Kidney tubule cell (primary cell): ENCODE measurements around the gene MAGED1.

Experiments used
- DNase-seq: peaks from one replicate; pipeline ENCODE4 v3.0.0-alpha.2; 2018; ENCODE audit warnings: low spot score

MAGED1 gene

GRCh38 chrX:51892921-51893745 is at the start of gene MAGED1:
Gene MAGED1 (plus strand): TSS chrX:51893623. CDS start chrX:51894305, 682 bp downstream.
- DNase-seq = peak; percentile 91

DNA sequence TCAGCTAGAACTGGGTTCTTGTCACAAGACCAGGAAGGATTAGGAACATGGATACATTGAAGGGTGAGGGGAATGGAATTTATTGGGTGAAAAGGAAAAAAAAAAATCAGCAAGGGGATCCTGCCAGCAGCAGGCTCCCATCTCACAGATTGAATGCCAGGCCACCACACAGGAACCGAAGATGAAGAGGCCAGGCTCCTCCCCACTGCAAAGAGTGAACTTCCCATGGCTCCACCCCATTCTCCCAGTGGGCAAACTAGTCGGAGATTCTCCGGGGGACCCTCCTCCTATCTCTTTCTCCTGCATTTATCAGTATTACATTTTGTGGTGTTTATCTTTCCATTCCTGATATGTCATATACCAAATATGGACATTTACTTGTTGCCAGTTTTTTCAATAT is 46.0 kb upstream of the MAGED1 start:
- no peak for DNase-seq

DNA sequence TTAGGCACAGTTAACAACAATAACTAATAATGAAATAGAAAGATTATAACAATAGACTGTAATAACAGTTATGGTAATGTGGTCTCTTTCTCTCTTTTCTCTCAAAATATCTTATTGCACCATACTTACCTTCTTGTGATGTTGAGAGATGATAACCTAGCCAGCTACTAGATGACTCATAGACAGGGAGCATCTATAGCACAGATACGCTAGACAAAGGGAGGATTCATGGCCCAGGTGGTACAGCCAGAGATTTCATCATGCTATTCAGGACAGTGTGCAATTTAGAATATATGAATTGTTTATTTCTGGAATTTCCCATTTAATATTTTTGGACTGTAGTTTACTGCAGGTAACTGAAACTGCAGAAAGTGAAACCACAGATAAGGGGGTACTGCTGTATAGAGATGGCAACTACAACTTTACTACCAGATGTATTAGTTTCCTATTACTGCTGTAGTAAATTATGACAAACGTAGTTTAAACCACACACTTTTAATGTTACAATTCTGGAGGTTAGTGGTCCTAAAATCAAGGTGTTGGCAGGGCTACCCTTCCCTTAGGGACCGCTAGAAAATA is 41.8 kb upstream of the MAGED1 start:
- DNase-seq = no peak

GRCh38 chrX:51852096-51852495 is 41.3 kb upstream of the MAGED1 start:
- DNase-seq = no peak

DNA sequence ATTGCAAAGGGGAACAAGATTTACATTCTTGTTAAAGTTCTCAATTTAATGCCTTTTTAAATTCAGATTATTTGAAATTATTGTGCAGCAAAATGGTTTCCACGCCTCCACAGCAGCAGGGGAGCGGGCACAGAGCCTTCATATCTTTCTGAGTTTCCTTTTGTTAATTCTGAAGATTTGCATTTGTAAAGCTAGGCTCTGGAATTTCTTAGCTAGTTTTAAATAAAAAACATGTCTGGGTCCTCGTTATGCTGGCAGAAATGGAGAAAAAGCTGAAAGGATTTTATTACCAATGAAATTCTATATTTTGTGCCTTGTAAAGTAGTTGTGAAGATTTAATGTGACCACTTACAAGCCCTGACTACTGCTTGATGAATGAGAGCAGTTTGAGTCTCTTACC is 40.8 kb upstream of the MAGED1 start:
- DNase-seq = no peak

GRCh38 chrX:51853251-51853650 is 40.2 kb upstream of the MAGED1 start:
- DNase-seq = no peak

DNA sequence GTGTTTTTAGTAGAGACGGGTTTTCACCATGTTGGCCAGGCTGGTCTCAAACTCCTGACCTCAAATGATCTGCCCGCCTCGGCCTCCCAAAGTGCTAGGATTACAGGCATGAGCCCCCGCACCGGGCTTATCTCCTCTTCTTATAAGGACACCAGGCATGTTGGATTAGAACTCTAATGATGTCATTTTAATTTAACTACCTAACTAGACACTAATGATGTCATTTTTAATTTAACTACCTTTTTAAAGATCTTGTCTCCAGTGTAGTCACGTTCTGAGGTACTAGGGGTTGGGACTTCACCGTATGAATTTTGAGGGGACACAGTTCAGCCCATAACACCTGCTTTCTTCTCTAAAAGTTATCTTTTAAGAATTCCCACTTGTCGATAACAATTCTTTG is 37.7 kb upstream of the MAGED1 start:
- no peak for DNase-seq

DNA sequence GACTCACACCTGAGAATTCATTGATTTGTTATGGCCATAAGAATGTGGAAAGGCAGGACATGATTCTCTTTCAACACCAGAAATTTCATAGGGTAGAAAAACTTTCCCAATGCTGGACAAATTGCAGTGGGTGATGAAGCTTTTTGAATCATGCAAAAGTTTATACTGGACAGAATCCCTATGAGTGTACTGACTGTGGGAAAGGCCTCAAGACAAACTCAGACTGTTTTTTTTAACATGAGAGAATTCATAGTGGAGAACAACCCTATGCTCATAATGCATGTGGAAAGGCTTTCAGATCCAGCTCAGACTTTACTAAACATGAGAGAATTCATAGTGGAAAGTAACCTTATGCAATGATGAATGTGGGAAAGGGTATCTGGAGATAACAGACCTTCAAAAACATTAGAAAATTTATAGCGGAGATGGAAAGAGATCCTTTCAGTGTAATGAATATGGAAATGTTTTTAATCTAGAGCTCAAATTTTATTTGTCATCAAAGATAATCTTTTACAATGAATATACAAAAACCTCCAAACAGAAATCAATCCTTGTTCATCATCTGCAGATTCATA is 36.2 kb upstream of the MAGED1 start:
- DNase-seq = no peak

- peak; percentile 45 for DNase-seq
Observed at GRCh38 chrX:51860679-51861078, 32.7 kb upstream of the MAGED1 start.

DNA sequence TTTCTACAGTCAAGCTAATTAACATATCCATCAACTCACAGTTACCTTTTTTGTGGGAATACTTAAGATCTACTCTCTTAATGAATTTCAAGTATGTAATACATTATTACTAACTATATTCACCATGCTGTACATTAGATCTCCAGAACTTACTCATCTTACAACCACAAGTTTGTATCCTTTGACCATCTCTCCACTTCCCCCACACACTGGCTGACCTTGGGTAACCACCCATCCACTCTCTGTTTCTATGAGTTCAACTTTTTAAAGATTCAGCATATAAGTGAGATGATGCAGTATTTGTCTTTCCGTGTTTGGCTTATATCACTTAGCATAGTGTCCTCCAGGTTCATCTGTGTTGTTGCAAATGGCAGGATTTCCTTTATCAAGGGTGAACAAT is 30.5 kb upstream of the MAGED1 start:
- no peak for DNase-seq

GRCh38 chrX:51866210-51866609 is 27.2 kb upstream of the MAGED1 start:
- no peak for DNase-seq

- no peak for DNase-seq
Observed at GRCh38 chrX:51867626-51868025, 25.8 kb upstream of the MAGED1 start.

GRCh38 chrX:51870354-51870753 is 23.1 kb upstream of the MAGED1 start:
- DNase-seq = no peak

DNA sequence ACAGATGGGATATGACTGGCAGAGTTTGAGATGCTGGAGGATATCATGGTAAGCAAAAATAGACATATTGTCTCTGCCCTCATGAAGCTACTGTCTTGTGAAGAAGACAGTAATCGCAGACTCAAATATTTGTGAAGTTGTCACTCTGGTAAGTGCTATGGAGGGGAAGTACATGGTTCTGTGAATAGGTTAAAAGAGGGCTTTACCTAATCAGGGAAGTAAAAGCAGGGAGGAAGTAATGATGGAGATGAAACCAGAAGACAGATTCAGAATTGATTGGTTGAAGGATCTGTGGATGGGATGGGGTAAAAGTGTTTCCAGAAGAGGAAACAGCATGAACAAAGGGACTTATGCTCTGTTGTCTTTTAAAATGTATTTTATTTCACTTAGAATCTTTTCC is 19.3 kb upstream of the MAGED1 start:
- DNase-seq = no peak

GRCh38 chrX:51876441-51876840 is 17.0 kb upstream of the MAGED1 start:
- DNase-seq = no peak

DNA sequence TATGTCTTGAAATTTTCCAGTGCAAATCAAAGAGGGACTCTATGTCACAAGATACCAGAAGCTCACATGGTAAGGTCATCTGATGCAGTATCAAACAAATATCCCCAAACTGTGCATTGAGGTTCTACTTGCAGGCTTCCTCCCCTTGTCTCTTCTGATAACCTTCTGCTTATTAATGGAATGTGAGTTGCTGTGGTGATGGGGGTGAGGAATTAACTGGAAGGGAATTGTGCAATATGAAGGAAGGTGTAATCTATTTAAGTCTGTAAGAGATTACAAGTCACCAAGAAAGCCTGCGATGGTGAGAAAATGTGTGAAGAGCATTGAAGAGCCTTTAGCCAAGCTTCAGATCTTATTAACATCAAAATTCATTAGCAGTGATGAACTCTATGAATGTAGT is 15.4 kb upstream of the MAGED1 start:
- no peak for DNase-seq

DNA sequence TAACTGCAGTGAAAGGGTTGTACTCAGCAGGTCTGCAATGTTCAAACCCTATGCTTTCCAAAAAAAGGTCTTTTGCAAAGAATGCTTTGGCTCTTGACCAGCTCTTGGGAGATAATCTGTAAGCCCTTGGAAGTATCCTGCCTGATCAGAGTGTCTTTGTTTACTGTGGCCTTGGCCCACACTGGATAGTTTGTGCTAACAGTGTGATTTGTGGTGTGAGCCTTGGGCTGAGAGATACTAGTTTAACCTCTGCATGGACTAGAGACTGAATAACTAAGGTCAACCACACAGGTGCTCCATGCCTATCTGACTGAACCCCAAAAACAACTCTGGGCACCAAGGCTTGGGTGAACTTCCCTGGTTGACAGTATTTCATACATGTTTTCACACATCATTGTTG is 3.6 kb upstream of the MAGED1 start:
- no peak for DNase-seq

- no peak for DNase-seq
Observed at GRCh38 chrX:51891245-51891644, 2.2 kb upstream of the MAGED1 start.

- peak; percentile 31 for DNase-seq
Observed at GRCh38 chrX:51891821-51892551, 1.4 kb upstream of the MAGED1 start.

GRCh38 chrX:51893931-51894696 is 691 bp downstream of the MAGED1 start:
- DNase-seq = no peak

GRCh38 chrX:51894697-51895336 is 1.4 kb downstream of the MAGED1 start:
- DNase-seq = peak; percentile 16

GRCh38 chrX:51896626-51897025 is 3.2 kb downstream of the MAGED1 start:
- no peak for DNase-seq
